SU-DHL-6 (cell line): Measurements from ENCODE around the gene RILPL2.

Experiments
- CTCF ChIP-seq: fragments of 200-600 bp; sonication (generic); IDR thresholded peaks from one replicate; pipeline ENCODE4 v1.5.1; 2017; ENCODE audit warnings: antibody characterized with exemption, mild to moderate bottlenecking, low read length, moderate library complexity; ENCODE audit not compliant: insufficient read depth, poor library complexity, severe bottlenecking
- EZH2phosphoT487 ChIP-seq: fragments of 200-600 bp; sonication (generic), shearing (Covaris generic); conservative IDR thresholded peaks from 2 replicates; pipeline ENCODE4 v1.6.1; 2018; ENCODE audit warnings: mild to moderate bottlenecking, antibody characterized with exemption, low read length, moderate library complexity, mixed read lengths

GRCh38 chr12:123478762-123479161 is 42.3 kb upstream of the RILPL2 start:
- TF ChIP-seq CTCF (no peak), EZH2phosphoT487 (no peak)
